Breast epithelium (tissue), 4 donors: ENCODE data around the gene TMEM117. TPM values are rescaled to one million over a fixed set of nuclear protein-coding genes. Genes with fewer than 3 reads are reported as not detected.

Experiments used
- DNase-seq, 2 donors: peaks; one replicate each; pipeline ENCODE4 v3.0.0-alpha.2; 2019; ENCODE audit warnings: low spot score in 2 of 2
- H3K27ac ChIP-seq, 2 donors: fragments of 200-600 bp; sonication (generic) in 1 of 2; one replicate each; pipeline ENCODE4 v1.5.1; 2016 to 2019; ENCODE audit warnings: mild to moderate bottlenecking in 1 of 2
- H3K27me3 ChIP-seq, 2 donors: fragments of 200-600 bp; sonication (generic) in 1 of 2; one replicate each; pipeline versions ENCODE4 v1.5.1 to v1.6.0; 2017 to 2019; ENCODE audit warnings: control low read depth in 1 of 2, mild to moderate bottlenecking in 1 of 2
- H3K36me3 ChIP-seq: fragments of 200-600 bp; one replicate; pipeline ENCODE4 v1.5.1; 2019
- H3K4me1 ChIP-seq, 2 donors: fragments of 200-600 bp; sonication (generic); one replicate each; pipeline ENCODE4 v1.5.1; 2016 to 2019; ENCODE audit warnings: control low read depth in 1 of 2
- H3K4me3 ChIP-seq, 3 donors: fragments of 200-600 bp; sonication (generic); 1 replicate in 2 of 3; 2 replicates in 1 of 3; pipeline ENCODE4 v1.5.1; 2016 to 2019; ENCODE audit warnings: mild to moderate bottlenecking in 3 of 3, moderate library complexity in 2 of 3
- H3K9me3 ChIP-seq, 2 donors: fragments of 200-600 bp; sonication (generic) in 1 of 2; one replicate each; pipeline ENCODE4 v1.5.1; 2016 to 2019; ENCODE audit warnings: control low read depth in 1 of 2
- CTCF ChIP-seq, 3 donors: fragments of 450-650 bp; IDR thresholded peaks; one replicate each; pipeline ENCODE4 v1.5.1; 2016 to 2017; ENCODE audit warnings: antibody characterized with exemption in 3 of 3, mild to moderate bottlenecking in 3 of 3, moderate library complexity in 3 of 3
- POLR2A ChIP-seq: fragments of 450-650 bp; IDR thresholded peaks from one replicate; pipeline ENCODE4 v1.6.1; 2016; ENCODE audit warnings: antibody characterized with exemption, mild to moderate bottlenecking, moderate library complexity
- POLR2AphosphoS5 ChIP-seq, 3 donors: sonication (generic); formaldehyde crosslinking; IDR thresholded peaks; one replicate each; pipeline ENCODE4 v1.6.1; 2017; ENCODE audit warnings: antibody characterized with exemption in 3 of 3
- intact Hi-C: fragments of 100-400 bp; cut with DNase I; formaldehyde crosslinking; loops from one replicate; pipeline ENCODE4 v1.15.1; 2023; ENCODE audit warnings: low total_unique reads
- total RNA-seq, 3 donors: library from RNA; depleted of rRNA; stranded (reverse); fragments of >200 nt; gene quantifications; one replicate each; pipeline ENCODE4 v1.1.0, GENCODE V29; 2016

Gene TMEM117
- total RNA-seq, 3 donors from 2014 or later, result 6.1 to 17.1 (median 7.2) TPM

- intact Hi-C loops, result no loop called here
- TF ChIP-seq POLR2A, result no peak
- no peak for TF ChIP-seq POLR2AphosphoS5 (IDR thresholded peaks at IDR 0.05)
- TF ChIP-seq CTCF (IDR thresholded peaks at IDR 0.05), result no peak
- no peak for DNase-seq
- Histone ChIP-seq H3K4me1 (no peaks in the 10 kb centered on the region), H3K36me3 (no peaks in the 10 kb centered on the region), H3K27ac (no peak overlapping the region), H3K4me3 (no peak overlapping the region), H3K9me3 (no peaks in the 10 kb centered on the region), H3K27me3 (no peaks in the 10 kb centered on the region)
These were observed 223.6 kb downstream of the TMEM117 start for GRCh38 chr12:44059476-44059875.

GRCh38 chr12:44063671-44064070 lies 227.8 kb downstream of the TMEM117 start:
- intact Hi-C loops, result no loop called here
- H3K9me3 ChIP-seq, result no peaks in the 10 kb centered on the region
- TF ChIP-seq POLR2AphosphoS5 (IDR thresholded peaks at IDR 0.05), result no peak
- TF ChIP-seq POLR2A, result no peak
- TF ChIP-seq CTCF (IDR thresholded peaks at IDR 0.05), result no peak

GRCh38 chr12:44076871-44077270 lies 241.0 kb downstream of the TMEM117 start:
- Histone ChIP-seq H3K4me3 (no peak overlapping the region), H3K9me3 (no peaks in the 10 kb centered on the region), H3K27ac (no peak overlapping the region), H3K27me3 (no peaks in the 10 kb centered on the region), H3K4me1 (no peaks in the 10 kb centered on the region), H3K36me3 (no peaks in the 10 kb centered on the region)
- TF ChIP-seq POLR2A, result no peak
- no peak for TF ChIP-seq POLR2AphosphoS5 (IDR thresholded peaks at IDR 0.05)
- TF ChIP-seq CTCF (IDR thresholded peaks at IDR 0.05), result no peak
- intact Hi-C loops, result no loop called here
- no peak for DNase-seq

More at GRCh38 chr12:44063671-44064070, 227.8 kb downstream of the TMEM117 start:
- H3K4me1 ChIP-seq, result no peaks in the 10 kb centered on the region
- H3K4me3 ChIP-seq, result no peak overlapping the region
- DNase-seq, result no peak
- no peak overlapping the region for H3K27ac ChIP-seq
- no peaks in the 10 kb centered on the region for H3K27me3 ChIP-seq
- no peaks in the 10 kb centered on the region for H3K36me3 ChIP-seq

DNA sequence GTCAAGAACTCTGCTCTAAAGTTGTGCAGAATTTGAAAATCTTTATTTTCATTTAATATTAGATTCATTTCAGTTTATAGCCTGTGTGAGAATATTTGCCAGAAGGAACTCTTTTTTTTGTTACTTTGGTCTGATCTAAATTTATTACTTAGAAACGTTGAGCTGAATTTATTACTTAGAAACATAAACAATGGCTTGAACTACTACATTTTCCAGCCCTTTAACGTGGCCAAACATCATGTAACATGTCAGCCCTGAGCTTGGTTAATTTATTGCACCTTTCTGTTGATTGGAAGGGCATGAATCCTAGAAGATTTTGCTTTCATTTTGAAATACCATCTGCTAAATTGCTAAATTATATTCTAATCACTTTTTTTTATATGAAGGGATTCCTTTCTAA lies 241.4 kb downstream of the TMEM117 start:
- no peak overlapping the region for H3K27ac ChIP-seq
- TF ChIP-seq POLR2AphosphoS5 (IDR thresholded peaks at IDR 0.05), result no peak
- no peak for TF ChIP-seq CTCF (IDR thresholded peaks at IDR 0.05)
- TF ChIP-seq POLR2A, result no peak
- no peaks in the 10 kb centered on the region for H3K36me3 ChIP-seq
- intact Hi-C loops, result no loop called here
- DNase-seq, result no peak
- no peaks in the 10 kb centered on the region for H3K9me3 ChIP-seq
- no peak overlapping the region for H3K4me3 ChIP-seq
- H3K4me1 ChIP-seq, result no peaks in the 10 kb centered on the region
- no peaks in the 10 kb centered on the region for H3K27me3 ChIP-seq

DNA sequence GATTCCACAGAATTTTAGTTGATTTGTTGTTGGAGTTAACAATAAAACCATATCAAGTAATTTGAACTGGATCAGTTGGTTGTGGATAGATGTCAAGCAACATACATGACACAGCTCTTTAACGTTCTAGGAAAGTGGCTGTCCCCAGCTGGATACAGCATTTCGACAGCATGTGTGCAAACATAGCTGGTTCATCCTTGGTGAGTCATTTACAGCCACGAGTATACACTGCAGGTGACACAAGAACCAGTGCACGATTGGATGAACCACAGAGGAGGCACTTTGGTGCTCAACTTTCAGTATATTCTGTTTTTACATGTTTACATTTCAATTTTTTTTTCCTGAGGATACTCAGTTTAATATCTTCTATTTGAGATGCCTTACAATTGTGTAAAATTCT lies 242.4 kb downstream of the TMEM117 start:
- Histone ChIP-seq H3K27me3 (no peaks in the 10 kb centered on the region), H3K4me3 (no peak overlapping the region), H3K9me3 (no peaks in the 10 kb centered on the region), H3K27ac (no peak overlapping the region), H3K36me3 (no peaks in the 10 kb centered on the region), H3K4me1 (no peaks in the 10 kb centered on the region)
- intact Hi-C loops, result no loop called here
- TF ChIP-seq CTCF (IDR thresholded peaks at IDR 0.05), result no peak
- TF ChIP-seq POLR2A, result no peak
- no peak for TF ChIP-seq POLR2AphosphoS5 (IDR thresholded peaks at IDR 0.05)
- no peak for DNase-seq
